HepG2 (cell line): Measurements from ENCODE around the gene SSNA1. TPM values are rescaled to one million over a fixed set of nuclear protein-coding genes. Genes with fewer than 3 reads are reported as not detected.
A peak's percentile ranks its signal among the peaks of the same experiment; 100 is the strongest.

Experiments
- ADNP ChIP-seq: sonication (generic); formaldehyde crosslinking; IDR thresholded peaks from 2 replicates; pipeline ENCODE4 v1.4.0; 2020; ENCODE audit warnings: missing genetic modification reagents
- AGO1 ChIP-seq: fragments of 200-400 bp; formaldehyde crosslinking; IDR thresholded peaks from 2 replicates; pipeline ENCODE4 v1.6.1; 2017; ENCODE audit warnings: mild to moderate bottlenecking, low read depth, low read length, moderate library complexity; ENCODE audit not compliant: poor library complexity, severe bottlenecking
- CCDC6 ChIP-seq: sonication (generic); formaldehyde crosslinking; IDR thresholded peaks from 2 replicates; pipeline ENCODE4 v1.8.1; 2022; ENCODE audit warnings: mild to moderate bottlenecking, missing genetic modification reagents, moderate library complexity
- DNMT3B ChIP-seq: conservative IDR thresholded peaks from 2 replicates; pipeline ENCODE4 v1.6.1; 2016; ENCODE audit warnings: missing biosample characterization, control low read depth
- DR1 ChIP-seq: sonication (generic); formaldehyde crosslinking; IDR thresholded peaks from 2 replicates; pipeline ENCODE4 v1.8.0; 2021; ENCODE audit warnings: mild to moderate bottlenecking, missing genetic modification reagents, inconsistent platforms
- HNF4A ChIP-seq: sonication (generic); formaldehyde crosslinking; IDR thresholded peaks from 2 replicates; pipeline ENCODE4 v1.4.0; 2020; ENCODE audit warnings: missing genetic modification reagents
- LBX2 ChIP-seq: sonication (generic); formaldehyde crosslinking; IDR thresholded peaks from 2 replicates; pipeline ENCODE4 v1.5.0; 2020; ENCODE audit warnings: missing genetic modification reagents, mild to moderate bottlenecking, borderline replicate concordance
- MXD1 ChIP-seq: sonication (generic); formaldehyde crosslinking; IDR thresholded peaks from 2 replicates; pipeline ENCODE4 v1.4.0; 2020; ENCODE audit warnings: mild to moderate bottlenecking, missing genetic modification reagents
- NFKB2 ChIP-seq: sonication (generic); formaldehyde crosslinking; IDR thresholded peaks from 2 replicates; pipeline ENCODE4 v1.4.0; 2020; ENCODE audit warnings: missing genetic modification reagents, borderline replicate concordance
- NR2F2 ChIP-seq: IDR thresholded peaks from 2 replicates; pipeline ENCODE4 v1.6.1; 2012; ENCODE audit warnings: low read depth, inconsistent platforms, borderline replicate concordance
- RAD51 ChIP-seq: fragments of 450-650 bp; IDR thresholded peaks from 2 replicates; pipeline ENCODE4 v1.6.1; 2016; ENCODE audit warnings: borderline replicate concordance
- RARA ChIP-seq: IDR thresholded peaks from 2 replicates; pipeline ENCODE4 v1.6.1; 2016; ENCODE audit warnings: missing genetic modification reagents, missing compliant biosample characterization
- RCOR2 ChIP-seq: IDR thresholded peaks from 2 replicates; pipeline ENCODE4 v1.6.1; 2016; ENCODE audit warnings: missing biosample characterization, missing genetic modification reagents
- RELA ChIP-seq: sonication (generic); formaldehyde crosslinking; IDR thresholded peaks from 2 replicates; pipeline ENCODE4 v1.4.0; 2020; ENCODE audit warnings: missing genetic modification reagents
- RFX1 ChIP-seq: fragments of 450-650 bp; IDR thresholded peaks from 2 replicates; pipeline ENCODE4 v1.6.1; 2017
- SMARCE1 ChIP-seq: fragments of 450-650 bp; IDR thresholded peaks from 2 replicates; pipeline ENCODE4 v1.6.1; 2017; ENCODE audit warnings: borderline replicate concordance
- ZBTB21 ChIP-seq: sonication (generic); formaldehyde crosslinking; IDR thresholded peaks from 2 replicates; pipeline ENCODE4 v1.4.0; 2020; ENCODE audit warnings: missing genetic modification reagents
- ZIK1 ChIP-seq: sonication (generic); formaldehyde crosslinking; IDR thresholded peaks from 2 replicates; pipeline ENCODE4 v1.5.0; 2020; ENCODE audit warnings: mild to moderate bottlenecking, low read depth, missing genetic modification reagents, borderline replicate concordance
- ZMYM4 ChIP-seq: sonication (generic); formaldehyde crosslinking; IDR thresholded peaks from 2 replicates; pipeline ENCODE4 v1.8.1; 2023; ENCODE audit warnings: mild to moderate bottlenecking, missing genetic modification reagents
- ZNF281 ChIP-seq: sonication (generic); formaldehyde crosslinking; IDR thresholded peaks from 2 replicates; pipeline ENCODE4 v1.4.0; 2020; ENCODE audit warnings: missing genetic modification reagents, borderline replicate concordance
- ZNF350 ChIP-seq: sonication (generic); formaldehyde crosslinking; IDR thresholded peaks from 2 replicates; pipeline ENCODE4 v1.4.0; 2020; ENCODE audit warnings: mild to moderate bottlenecking, low read depth, missing genetic modification reagents, borderline replicate concordance
- ZNF441 ChIP-seq: sonication (generic); formaldehyde crosslinking; IDR thresholded peaks from 2 replicates; pipeline ENCODE4 v1.7.0; 2021; ENCODE audit warnings: missing genetic modification reagents, borderline replicate concordance
- ZNF558 ChIP-seq: sonication (generic); formaldehyde crosslinking; IDR thresholded peaks from 2 replicates; pipeline ENCODE4 v1.9.0; 2022; ENCODE audit warnings: mild to moderate bottlenecking, missing genetic modification reagents, borderline replicate concordance
- ZNF577 ChIP-seq: sonication (generic); formaldehyde crosslinking; IDR thresholded peaks from 2 replicates; pipeline ENCODE4 v1.4.0; 2020; ENCODE audit warnings: mild to moderate bottlenecking, low read depth, missing genetic modification reagents, borderline replicate concordance
- ZNF704 ChIP-seq: sonication (generic); formaldehyde crosslinking; IDR thresholded peaks from 2 replicates; pipeline ENCODE4 v1.8.1; 2023; ENCODE audit warnings: mild to moderate bottlenecking, inconsistent platforms, moderate library complexity, missing genetic modification reagents, borderline replicate concordance
- ZNF720 ChIP-seq: sonication (generic); formaldehyde crosslinking; IDR thresholded peaks from 2 replicates; pipeline ENCODE4 v1.4.0; 2020; ENCODE audit warnings: missing genetic modification reagents
- ZSCAN9 ChIP-seq: IDR thresholded peaks from 2 replicates; pipeline ENCODE4 v1.6.1; 2016; ENCODE audit warnings: borderline replicate concordance
- polyA plus RNA-seq, 8 experiments: library from polyadenylated mRNA; depleted of rRNA in 3 of 8; stranded (reverse) in 7 of 8; unstranded in 1 of 8; fragments of >200 nt; fragmentation: Illumina TruSeq in 4 of 8; extraction: Trizol in 4 of 8; gene quantifications; 2 replicates each; pipeline versions ENCODE4 v1.2.1 to v1.2.3, GENCODE V29; 2011 to 2016; ENCODE audit warnings: low read depth in 4 of 8, missing spikeins in 1 of 8, mixed read lengths in 1 of 8; ENCODE audit not compliant: insufficient read depth in 1 of 8
- total RNA-seq, 5 experiments: library from RNA; depleted of rRNA; stranded (reverse); fragments of >200 nt; fragmentation: Illumina TruSeq; extraction: Trizol; gene quantifications; 2 replicates each; pipeline ENCODE4 v1.2.3, GENCODE V29; 2016; ENCODE audit warnings: low read depth in 1 of 5

SSNA1 gene
- total and polyA plus RNA-seq, 2 of the 13 experiments (the other 11 are each of a cell fraction or from before 2014, with no cell fraction given) = 35.9 to 49.4 TPM

GRCh38 chr9:137235424-137236237 lies 47.2 kb downstream of the SSNA1 start (continued):
- no peak for TF ChIP-seq DR1 (CRISPR knock-in tag)
- TF ChIP-seq DNMT3B (CRISPR knock-in tag) = no peak
- TF ChIP-seq ZIK1 (CRISPR knock-in tag) = no peak
- TF ChIP-seq ZNF704 = no peak
- no peak for TF ChIP-seq ZMYM4 (CRISPR knock-in tag)
- TF ChIP-seq ZNF441 = no peak
- TF ChIP-seq RCOR2 (CRISPR knock-in tag) = no peak
- no peak for TF ChIP-seq ZNF558
- no peak for TF ChIP-seq LBX2 (CRISPR knock-in tag)
- no peak for TF ChIP-seq RFX1
- peak; percentile 38; the same call in 1 of the 2 replicates for TF ChIP-seq HNF4A (CRISPR knock-in tag)
- TF ChIP-seq ZNF577 (CRISPR knock-in tag) = no peak
- TF ChIP-seq NR2F2 = no peak
- no peak for TF ChIP-seq RAD51
- 0 out of 2 replicates have a peak, but pooled peaks have one; percentile 14 for TF ChIP-seq ZNF350 (CRISPR knock-in tag)
- TF ChIP-seq AGO1 = no peak
- TF ChIP-seq ZBTB21 = no peak
- TF ChIP-seq ZNF720 (CRISPR knock-in tag) = no peak
- TF ChIP-seq NFKB2 (CRISPR knock-in tag) = no peak; the same call in none of the 2 replicates
- TF ChIP-seq ADNP (CRISPR knock-in tag) = no peak
- no peak; the same call in 1 of the 2 replicates for TF ChIP-seq MXD1 (CRISPR knock-in tag)
- TF ChIP-seq RARA (CRISPR knock-in tag) = peak; percentile 45; the same call in 1 of the 2 replicates
- no peak for TF ChIP-seq CCDC6
- no peak for TF ChIP-seq ZNF281 (CRISPR knock-in tag)
- no peak for TF ChIP-seq RELA (CRISPR knock-in tag)
- TF ChIP-seq ZSCAN9 (CRISPR knock-in tag) = no peak
- no peak for TF ChIP-seq SMARCE1
